22Rv1 (cell line): Measurements from ENCODE around the gene PTPRD.

Source experiments
- ZFX ChIP-seq: fragments of 450-650 bp; IDR thresholded peaks from 2 replicates; pipeline ENCODE4 v1.6.1; 2017; ENCODE audit warnings: antibody characterized with exemption, borderline replicate concordance
- TF ChIP-seq, protein P1 (sequence below): fragments of 450-650 bp; IDR thresholded peaks from 2 replicates; pipeline ENCODE4 v1.5.1; 2017; ENCODE audit warnings: mild to moderate bottlenecking

DNA sequence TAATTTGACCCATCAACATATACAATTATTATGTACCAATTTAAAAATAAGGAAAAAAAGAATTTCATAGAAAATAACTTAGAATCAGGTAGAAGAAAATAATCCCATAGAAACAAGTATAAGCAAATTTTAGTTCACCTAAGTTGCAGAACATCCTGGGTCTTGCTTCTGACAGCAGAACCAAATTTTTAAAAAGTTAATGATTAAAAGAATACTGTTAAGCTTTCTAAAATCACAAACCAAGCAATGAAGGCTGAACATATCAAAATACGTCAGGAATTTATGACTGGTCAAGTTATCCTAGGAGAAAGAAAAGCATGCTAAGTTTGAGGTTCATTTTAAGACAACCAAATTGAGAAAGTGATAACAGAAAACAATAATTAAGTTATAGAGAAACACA, 650.9 kb downstream of the PTPRD start:
- TF ChIP-seq, protein P1, sequence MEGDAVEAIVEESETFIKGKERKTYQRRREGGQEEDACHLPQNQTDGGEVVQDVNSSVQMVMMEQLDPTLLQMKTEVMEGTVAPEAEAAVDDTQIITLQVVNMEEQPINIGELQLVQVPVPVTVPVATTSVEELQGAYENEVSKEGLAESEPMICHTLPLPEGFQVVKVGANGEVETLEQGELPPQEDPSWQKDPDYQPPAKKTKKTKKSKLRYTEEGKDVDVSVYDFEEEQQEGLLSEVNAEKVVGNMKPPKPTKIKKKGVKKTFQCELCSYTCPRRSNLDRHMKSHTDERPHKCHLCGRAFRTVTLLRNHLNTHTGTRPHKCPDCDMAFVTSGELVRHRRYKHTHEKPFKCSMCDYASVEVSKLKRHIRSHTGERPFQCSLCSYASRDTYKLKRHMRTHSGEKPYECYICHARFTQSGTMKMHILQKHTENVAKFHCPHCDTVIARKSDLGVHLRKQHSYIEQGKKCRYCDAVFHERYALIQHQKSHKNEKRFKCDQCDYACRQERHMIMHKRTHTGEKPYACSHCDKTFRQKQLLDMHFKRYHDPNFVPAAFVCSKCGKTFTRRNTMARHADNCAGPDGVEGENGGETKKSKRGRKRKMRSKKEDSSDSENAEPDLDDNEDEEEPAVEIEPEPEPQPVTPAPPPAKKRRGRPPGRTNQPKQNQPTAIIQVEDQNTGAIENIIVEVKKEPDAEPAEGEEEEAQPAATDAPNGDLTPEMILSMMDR, result no peak
- TF ChIP-seq ZFX, result no peak
